ENCODE data around the gene OR6A2. TPM values are rescaled to one million over a fixed set of nuclear protein-coding genes. Genes with fewer than 3 reads are reported as not detected.

Gene OR6A2
- total RNA-seq, 2 experiments from 2014 or later, result not detected

DNA sequence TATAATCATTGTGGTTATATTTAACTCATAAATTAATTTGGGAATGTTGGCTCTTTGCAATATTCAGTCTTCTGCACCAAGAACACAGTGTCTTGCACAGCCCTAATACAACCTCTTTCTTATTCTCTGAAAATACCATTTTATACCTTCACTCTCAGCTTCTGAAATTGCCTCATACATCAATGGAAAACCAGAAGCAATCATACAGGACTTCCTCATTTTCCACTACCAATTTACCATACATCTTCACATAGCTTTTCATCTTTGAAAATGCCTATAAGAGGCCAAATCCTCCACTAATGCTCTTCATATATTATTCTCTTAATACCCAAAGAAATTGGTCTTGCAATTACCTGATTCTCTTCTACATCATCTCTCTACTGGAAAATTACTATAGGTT is 21.0 kb downstream of the OR6A2 start:
- H3K4me1 Mint-ChIP-seq (ENCODE audit: low read depth), result no peaks in the 10 kb centered on the region
- intact Hi-C loops (cut with DNase I, micrococcal nuclease), result no loop called here
- CTCF ChIA-PET, result no interaction called here

DNA sequence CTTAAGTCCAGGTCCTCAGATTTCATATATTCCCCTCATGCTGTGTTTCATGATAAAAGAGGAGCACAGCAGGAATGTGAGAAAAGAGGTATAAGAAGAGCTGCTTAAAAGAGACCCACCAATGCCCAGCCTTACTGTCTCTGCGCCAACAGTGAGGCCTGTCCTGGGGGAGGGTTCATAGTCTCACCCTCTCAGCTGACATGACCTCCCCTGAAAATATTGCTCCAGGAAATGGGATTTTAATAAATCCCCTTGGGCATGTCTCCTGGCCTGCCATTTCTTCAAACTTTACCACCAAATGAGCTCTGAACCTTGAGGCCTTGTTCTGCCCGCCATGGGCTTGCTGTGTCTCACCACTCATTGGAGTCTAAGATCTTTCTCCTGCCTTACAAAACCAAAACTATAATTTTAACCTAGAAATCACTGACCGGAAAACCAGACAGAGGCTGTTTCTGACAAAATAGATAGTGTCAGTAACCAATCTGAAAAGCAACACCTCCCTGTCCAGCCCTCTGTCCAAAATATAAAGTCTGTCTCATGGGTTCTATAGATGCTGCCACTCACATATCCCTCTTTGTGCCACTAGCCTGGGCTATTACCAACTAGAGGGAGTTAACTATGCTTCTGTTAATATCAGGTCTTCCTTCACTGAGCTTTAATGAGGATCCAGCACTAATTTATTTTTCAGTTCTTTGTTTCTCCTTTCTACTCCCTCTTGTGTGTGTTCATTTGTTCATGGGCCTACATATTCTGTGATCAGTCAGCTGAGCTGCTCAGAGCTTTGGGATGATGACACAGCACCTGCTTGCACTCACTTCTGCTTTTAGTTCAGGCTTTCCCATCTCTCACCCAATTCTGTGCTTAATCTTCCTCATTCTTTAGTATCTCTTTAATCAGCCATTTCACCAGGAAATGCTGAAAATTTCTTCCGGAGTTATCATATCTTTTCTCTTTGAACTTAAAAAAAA is 27.3 kb downstream of the OR6A2 start, which contains the start of gene OR2AG2:
Gene OR2AG2 (minus strand): TSS at position 51 of the 968 bp plus-strand sequence. CDS start 3,019 bp downstream, outside the sequence.
- no peaks in the 10 kb centered on the region for H3K9me3 ChIP-seq (ENCODE audit: control insufficient read depth in 1 of 2, insufficient read depth in 1 of 2, low read length in 2 of 2)
- Mint-ChIP-seq H3K4me1 (ENCODE audit: low read depth) (no peaks in the 10 kb centered on the region), H3K4me3 (no peak within 1 kb of the TSS), H3K27me3 (no peaks in the 10 kb centered on the region), H3K9me3 (no peaks in the 10 kb centered on the region), H3K36me3 (ENCODE audit: low read depth) (no peaks in the 10 kb centered on the region), H3K27ac (no peak within 1 kb of the TSS)
- H3K4me1 ChIP-seq (ENCODE audit: insufficient read depth, low read length), result no peaks in the 10 kb centered on the region
- no peaks in the 10 kb centered on the region for H3K36me3 ChIP-seq (ENCODE audit: insufficient read depth, low read length)
- no peak within 1 kb of the TSS for H3K4me3 ChIP-seq (ENCODE audit: low read length)
- H3K27me3 ChIP-seq (ENCODE audit: control insufficient read depth in 1 of 2, insufficient read depth in 2 of 2, low read length in 2 of 2), result no peaks in the 10 kb centered on the region
- DNase-seq, result peak in 3 of 14 experiments; percentile 5 to 47 (median 39)
- no peak within 1 kb of the TSS for H3K27ac ChIP-seq (ENCODE audit: low read depth in 1 of 2, low read length in 2 of 2)
- CTCF ChIA-PET, result interaction anchor here (1.4 kb wide), 1 partner anchor 32 kb away, joined by 3 read pairs; no protein-coding TSS in a partner anchor
- intact Hi-C loops (cut with DNase I, micrococcal nuclease), result no loop called here
- POLR2A ChIA-PET, result interaction anchor here (0.6 kb wide), 1 partner anchor 13 kb away, joined by 3 read pairs; no protein-coding TSS in a partner anchor
- ATAC-seq (ENCODE audit: poor library complexity), result no peak
- TF ChIP-seq, protein P1, sequence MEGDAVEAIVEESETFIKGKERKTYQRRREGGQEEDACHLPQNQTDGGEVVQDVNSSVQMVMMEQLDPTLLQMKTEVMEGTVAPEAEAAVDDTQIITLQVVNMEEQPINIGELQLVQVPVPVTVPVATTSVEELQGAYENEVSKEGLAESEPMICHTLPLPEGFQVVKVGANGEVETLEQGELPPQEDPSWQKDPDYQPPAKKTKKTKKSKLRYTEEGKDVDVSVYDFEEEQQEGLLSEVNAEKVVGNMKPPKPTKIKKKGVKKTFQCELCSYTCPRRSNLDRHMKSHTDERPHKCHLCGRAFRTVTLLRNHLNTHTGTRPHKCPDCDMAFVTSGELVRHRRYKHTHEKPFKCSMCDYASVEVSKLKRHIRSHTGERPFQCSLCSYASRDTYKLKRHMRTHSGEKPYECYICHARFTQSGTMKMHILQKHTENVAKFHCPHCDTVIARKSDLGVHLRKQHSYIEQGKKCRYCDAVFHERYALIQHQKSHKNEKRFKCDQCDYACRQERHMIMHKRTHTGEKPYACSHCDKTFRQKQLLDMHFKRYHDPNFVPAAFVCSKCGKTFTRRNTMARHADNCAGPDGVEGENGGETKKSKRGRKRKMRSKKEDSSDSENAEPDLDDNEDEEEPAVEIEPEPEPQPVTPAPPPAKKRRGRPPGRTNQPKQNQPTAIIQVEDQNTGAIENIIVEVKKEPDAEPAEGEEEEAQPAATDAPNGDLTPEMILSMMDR (IDR thresholded peaks at IDR 0.05), result no peak

More for the DNA sequence above, 21.0 kb downstream of the OR6A2 start:
- POLR2A ChIA-PET, result no interaction called here
- Histone ChIP-seq H3K36me3 (ENCODE audit: insufficient read depth, low read length) (no peaks in the 10 kb centered on the region), H3K27ac (ENCODE audit: low read depth in 1 of 2, low read length in 2 of 2) (no peak overlapping the region), H3K4me3 (ENCODE audit: low read length) (no peak overlapping the region), H3K9me3 (ENCODE audit: control insufficient read depth in 1 of 2, insufficient read depth in 1 of 2, low read length in 2 of 2) (no peaks in the 10 kb centered on the region), H3K27me3 (ENCODE audit: control insufficient read depth in 1 of 2, insufficient read depth in 2 of 2, low read length in 2 of 2) (no peaks in the 10 kb centered on the region), H3K4me1 (ENCODE audit: insufficient read depth, low read length) (no peaks in the 10 kb centered on the region)
- H3K9me3 Mint-ChIP-seq, result no peaks in the 10 kb centered on the region
- TF ChIP-seq, protein P1 (IDR thresholded peaks at IDR 0.05), result no peak
- H3K36me3 Mint-ChIP-seq (ENCODE audit: low read depth), result no peaks in the 10 kb centered on the region
- no peak overlapping the region for H3K27ac Mint-ChIP-seq
- ATAC-seq (ENCODE audit: poor library complexity) (no peak), DNase-seq (no peak)
- no peak overlapping the region for H3K4me3 Mint-ChIP-seq
- peaks cover 6% of the 10 kb centered on the region for H3K27me3 Mint-ChIP-seq

DNA sequence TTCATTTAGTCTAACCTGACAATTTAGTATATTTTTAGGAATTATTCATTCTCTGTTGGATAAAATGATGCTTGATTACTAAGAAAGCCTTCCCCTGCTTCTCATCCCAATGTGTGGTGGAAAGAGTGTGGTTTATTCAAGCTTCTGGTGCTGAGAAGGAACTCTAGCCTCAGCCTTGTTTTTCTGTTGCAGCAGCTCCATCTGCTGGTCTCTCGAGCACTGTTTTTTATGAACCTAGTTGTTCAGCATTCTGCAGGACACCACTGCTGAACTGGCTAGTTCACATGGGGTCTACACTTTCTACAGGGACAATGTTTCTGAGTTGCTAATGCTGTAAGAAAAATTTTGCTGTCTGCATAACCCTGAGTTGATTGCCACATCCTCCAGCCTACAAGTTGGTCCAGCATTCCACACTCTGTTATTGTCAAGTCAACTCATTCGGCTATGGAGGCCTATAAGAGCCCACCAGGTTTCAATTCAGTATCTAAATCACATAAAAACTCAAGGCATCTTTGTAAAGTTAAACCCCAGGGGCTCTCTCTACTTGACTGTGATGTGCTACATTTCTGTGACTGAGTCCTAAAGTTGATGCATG is 42.0 kb downstream of the OR6A2 start:
- ATAC-seq (ENCODE audit: poor library complexity) (peak; percentile 83), DNase-seq (peak; percentile 37 to 82 (median 56))
- POLR2A ChIA-PET, result interaction anchor here (0.8 to 4.0 kb wide), 6 partner anchors 11 to 52 kb away, joined by 3 to 30 read pairs (median 4); no protein-coding TSS in a partner anchor
- H3K27me3 ChIP-seq (ENCODE audit: control insufficient read depth in 1 of 2, insufficient read depth in 2 of 2, low read length in 2 of 2), result no peaks in the 10 kb centered on the region
- no peak overlapping the region for H3K4me3 ChIP-seq (ENCODE audit: low read length)
- Mint-ChIP-seq H3K4me1 (ENCODE audit: low read depth) (peaks cover 14% of the 10 kb centered on the region), H3K36me3 (ENCODE audit: low read depth) (no peaks in the 10 kb centered on the region), H3K27me3 (peaks cover 11% of the 10 kb centered on the region), H3K4me3 (no peak overlapping the region), H3K9me3 (no peaks in the 10 kb centered on the region), H3K27ac (no peak overlapping the region)
- CTCF ChIA-PET, result interaction anchor here (0.6 to 8.9 kb wide), 13 partner anchors 9 to 226 kb away, joined by 3 to 181 read pairs (median 5); partner anchors contain the start of gene MRPL17
- no peaks in the 10 kb centered on the region for H3K9me3 ChIP-seq (ENCODE audit: control insufficient read depth in 1 of 2, insufficient read depth in 1 of 2, low read length in 2 of 2)
- intact Hi-C loops (cut with DNase I, micrococcal nuclease), result loop anchor here (1.0 to 10.0 kb wide), 11 partner anchors 19 to 767 kb away; partner anchors contain the start of genes ILK (in 2 of the 2) and RRP8 (in 2 of the 2)
- no peaks in the 10 kb centered on the region for H3K36me3 ChIP-seq (ENCODE audit: insufficient read depth, low read length)
- TF ChIP-seq, protein P1 (IDR thresholded peaks at IDR 0.05), result peak; percentile 86
- no peak overlapping the region for H3K27ac ChIP-seq (ENCODE audit: low read depth in 1 of 2, low read length in 2 of 2)
- H3K4me1 ChIP-seq (ENCODE audit: insufficient read depth, low read length), result no peaks in the 10 kb centered on the region
